ENCODE data around the gene SNX20.

- TF ChIP-seq CTCF (IDR thresholded peaks at IDR 0.05): no peak
- TF ChIP-seq POLR2A (IDR thresholded peaks at IDR 0.05): no peak
Measured at GRCh38 chr16:50676684-50677225, 4.4 kb downstream of the SNX20 start.

Measured in lower leg skin (tissue), 3 donors.